HFF-Myc (cell line): ENCODE results near the gene OTOG.

Experiments used
- DNase-seq: peaks from one replicate; pipeline ENCODE4 v3.0.0-alpha.2; 2011; ENCODE audit warnings: low read depth; ENCODE audit errors: extremely low read depth
- H3K4me3 ChIP-seq: replicated peaks from 2 replicates; pipeline ENCODE4 v1.5.1; 2011; ENCODE audit warnings: low read depth, mild to moderate bottlenecking, control low read depth, low read length
- CTCF ChIP-seq: IDR thresholded peaks from 2 replicates; pipeline ENCODE4 v1.5.1; 2012; ENCODE audit warnings: mild to moderate bottlenecking, low read depth, low read length, control low read depth; ENCODE audit errors: missing control alignments

Gene OTOG

GRCh38 chr11:17560281-17561110, 13.4 kb downstream of the OTOG start:
- DNase-seq: no peak
- TF ChIP-seq CTCF: no peak
- no peak overlapping the region for H3K4me3 ChIP-seq

GRCh38 chr11:17561111-17561415, 14.0 kb downstream of the OTOG start:
- no peak overlapping the region for H3K4me3 ChIP-seq
- no peak for TF ChIP-seq CTCF
- no peak for DNase-seq

- no peak for DNase-seq
- H3K4me3 ChIP-seq: no peak overlapping the region
- no peak for TF ChIP-seq CTCF
Measured at GRCh38 chr11:17561526-17561925, 14.5 kb downstream of the OTOG start.

GRCh38 chr11:17563231-17563646, 16.2 kb downstream of the OTOG start:
- no peak overlapping the region for H3K4me3 ChIP-seq
- no peak for TF ChIP-seq CTCF
- no peak for DNase-seq

- H3K4me3 ChIP-seq: no peak overlapping the region
- no peak for DNase-seq
- TF ChIP-seq CTCF: no peak
Measured at GRCh38 chr11:17563961-17564686, 17.1 kb downstream of the OTOG start.

GRCh38 chr11:17564687-17565042, 17.6 kb downstream of the OTOG start:
- TF ChIP-seq CTCF: peak; percentile 40
- no peak overlapping the region for H3K4me3 ChIP-seq
- DNase-seq: no peak
